ENCODE measurements around the gene HPGD.

- TF ChIP-seq CTCF (IDR thresholded peaks at IDR 0.05) (no peak), POLR2AphosphoS5 (IDR thresholded peaks at IDR 0.05) (no peak), POLR2A (IDR thresholded peaks at IDR 0.05; ENCODE audit: low read depth) (no peak), EP300 (IDR thresholded peaks at IDR 0.05) (no peak)
Observed at GRCh38 chr4:174490451-174490961, 31.8 kb downstream of the HPGD start.
